H9 (cell line): ENCODE data around the gene ARFIP1. TPM values are rescaled to one million over a fixed set of nuclear protein-coding genes. Genes with fewer than 3 reads are reported as not detected.

ENCODE experiments used
- DNase-seq: peaks from one replicate; pipeline ENCODE4 v3.0.0-alpha.2; 2017
- H2AFZ ChIP-seq: one replicate; pipeline ENCODE4 v1.6.1; 2013; ENCODE audit warnings: mild to moderate bottlenecking, low read length, control low read depth, moderate library complexity
- H2AK5ac ChIP-seq: 2 replicates; pipeline ENCODE4 v1.6.1; 2013; ENCODE audit warnings: low read length, control low read depth, mixed read lengths; ENCODE audit not compliant: insufficient read length
- H2BK120ac ChIP-seq: one replicate; pipeline ENCODE4 v1.6.1; 2013; ENCODE audit warnings: low read depth, mild to moderate bottlenecking, low read length, control low read depth, inconsistent platforms; ENCODE audit not compliant: poor library complexity, severe bottlenecking
- H2BK12ac ChIP-seq: 2 replicates; pipeline ENCODE4 v1.6.1; 2013; ENCODE audit warnings: low read length, control low read depth, mixed read lengths, low read depth; ENCODE audit not compliant: insufficient read length
- H2BK15ac ChIP-seq: 2 replicates; pipeline ENCODE4 v1.6.1; 2013; ENCODE audit warnings: low read depth, low read length, control low read depth
- H2BK20ac ChIP-seq: one replicate; pipeline ENCODE4 v1.6.1; 2013; ENCODE audit warnings: low read depth, mild to moderate bottlenecking, low read length, control low read depth, inconsistent platforms; ENCODE audit not compliant: poor library complexity, severe bottlenecking
- H2BK5ac ChIP-seq: 2 replicates; pipeline ENCODE4 v1.6.1; 2013; ENCODE audit warnings: low read length, control low read depth, mixed read lengths; ENCODE audit not compliant: insufficient read length
- H3K14ac ChIP-seq: 2 replicates; pipeline ENCODE4 v1.6.1; 2013; ENCODE audit warnings: low read length, control low read depth; ENCODE audit not compliant: insufficient read depth
- H3K18ac ChIP-seq: 2 replicates; pipeline ENCODE4 v1.6.1; 2013; ENCODE audit warnings: low read depth, mild to moderate bottlenecking, mixed read lengths, low read length, control low read depth; ENCODE audit not compliant: insufficient read length
- H3K23ac ChIP-seq: 2 replicates; pipeline ENCODE4 v1.6.1; 2013; ENCODE audit warnings: low read length, control low read depth, mixed read lengths, low read depth; ENCODE audit not compliant: insufficient read length
- H3K23me2 ChIP-seq: 2 replicates; pipeline ENCODE4 v1.6.1; 2013; ENCODE audit warnings: low read depth, mild to moderate bottlenecking, mixed read lengths, low read length, control low read depth; ENCODE audit not compliant: insufficient read length, poor library complexity, severe bottlenecking
- H3K27ac ChIP-seq: 2 replicates; pipeline ENCODE4 v1.5.1; 2013; ENCODE audit warnings: low read length, control low read depth, mixed read lengths, low read depth; ENCODE audit not compliant: insufficient read length
- H3K27me3 ChIP-seq: 2 replicates; pipeline ENCODE4 v1.6.1; 2013; ENCODE audit warnings: low read length, control low read depth, inconsistent platforms; ENCODE audit not compliant: insufficient read depth
- H3K4ac ChIP-seq: 2 replicates; pipeline ENCODE4 v1.6.1; 2013; ENCODE audit warnings: low read depth, mild to moderate bottlenecking, control low read depth, inconsistent platforms, low read length, moderate library complexity
- H3K4me1 ChIP-seq: 2 replicates; pipeline ENCODE4 v1.6.1; 2013; ENCODE audit warnings: low read length, control low read depth, inconsistent platforms; ENCODE audit not compliant: insufficient read depth
- H3K4me2 ChIP-seq: 2 replicates; pipeline ENCODE4 v1.6.1; 2013; ENCODE audit warnings: low read length, control low read depth, mixed read lengths; ENCODE audit not compliant: insufficient read length, insufficient read depth
- H3K56ac ChIP-seq: 2 replicates; pipeline ENCODE4 v1.6.1; 2013; ENCODE audit warnings: low read depth, mild to moderate bottlenecking, mixed read lengths, low read length, control low read depth; ENCODE audit not compliant: insufficient read length
- H3K79me1 ChIP-seq: 2 replicates; pipeline ENCODE4 v1.6.1; 2013; ENCODE audit warnings: low read depth, mild to moderate bottlenecking, moderate library complexity, low read length, control low read depth, inconsistent platforms; ENCODE audit not compliant: insufficient read depth, poor library complexity, severe bottlenecking
- H3K79me2 ChIP-seq: 2 replicates; pipeline ENCODE4 v1.6.1; 2013; ENCODE audit warnings: low read length, control low read depth, inconsistent platforms; ENCODE audit not compliant: insufficient read depth
- H3K9ac ChIP-seq: 2 replicates; pipeline ENCODE4 v1.6.1; 2013; ENCODE audit warnings: low read length, control low read depth, mixed read lengths; ENCODE audit not compliant: insufficient read length; ENCODE audit errors: extremely low read depth
- H3K9me3 ChIP-seq: one replicate; pipeline ENCODE4 v1.6.1; 2013; ENCODE audit warnings: low read depth, low read length, inconsistent platforms; ENCODE audit not compliant: control insufficient read depth
- H3T11ph ChIP-seq: one replicate; pipeline ENCODE4 v1.6.1; 2013; ENCODE audit warnings: mild to moderate bottlenecking, low read length, control low read depth, inconsistent platforms
- H4K20me1 ChIP-seq: one replicate; pipeline ENCODE4 v1.6.1; 2013; ENCODE audit not compliant: control insufficient read depth, insufficient read length, insufficient read depth
- H4K5ac ChIP-seq: 2 replicates; pipeline ENCODE4 v1.6.1; 2013; ENCODE audit warnings: low read depth, mild to moderate bottlenecking, mixed read lengths, low read length, control low read depth; ENCODE audit not compliant: insufficient read length
- H4K8ac ChIP-seq: replicated peaks from 2 replicates; pipeline ENCODE4 v1.6.1; 2013; ENCODE audit warnings: low read length, control low read depth, mixed read lengths, low read depth; ENCODE audit not compliant: insufficient read length
- H4K91ac ChIP-seq: 2 replicates; pipeline ENCODE4 v1.6.1; 2013; ENCODE audit warnings: low read depth, mild to moderate bottlenecking, moderate library complexity, mixed read lengths, low read length, control low read depth; ENCODE audit not compliant: insufficient read length
- H3K27ac Mint-ChIP-seq, 3 experiments: 2 replicates in 2 of 3; 3 replicates in 1 of 3; pipeline ENCODE4 v1.8.0; 2020 to 2021; ENCODE audit warnings: mixed read lengths in 3 of 3, mild to moderate bottlenecking in 1 of 3, moderate library complexity in 1 of 3
- H3K27me3 Mint-ChIP-seq: 2 replicates; pipeline ENCODE4 v1.8.0; 2021; ENCODE audit warnings: low read depth, mild to moderate bottlenecking, moderate library complexity, mixed read lengths
- H3K36me3 Mint-ChIP-seq, 3 experiments: 2 replicates in 2 of 3; 3 replicates in 1 of 3; pipeline ENCODE4 v1.8.0; 2020 to 2021; ENCODE audit warnings: low read depth in 3 of 3, mixed read lengths in 3 of 3; ENCODE audit not compliant: insufficient read depth in 1 of 3
- H3K4me1 Mint-ChIP-seq, 2 experiments: 2 replicates each; pipeline ENCODE4 v1.8.0; 2020; ENCODE audit warnings: mixed read lengths in 2 of 2
- H3K4me3 Mint-ChIP-seq, 2 experiments: 2 replicates in 1 of 2; 3 replicates in 1 of 2; pipeline ENCODE4 v1.8.0; 2020 to 2021; ENCODE audit warnings: mild to moderate bottlenecking in 2 of 2, mixed read lengths in 2 of 2, moderate library complexity in 1 of 2
- H3K9me3 Mint-ChIP-seq, 2 experiments: 2 replicates in 1 of 2; 3 replicates in 1 of 2; pipeline ENCODE4 v1.8.0; 2020; ENCODE audit warnings: mild to moderate bottlenecking in 2 of 2, mixed read lengths in 2 of 2, moderate library complexity in 1 of 2
- WGBS: extraction: QIAGEN DNeasy Blood & Tissue Kit; methylation state at CpG from one replicate; pipeline ENCODE4 v1.1.7; 2013; ENCODE audit warnings: missing lambda C conversion rate, low lambda C conversion rate, mixed read lengths; ENCODE audit not compliant: insufficient read length; ENCODE audit errors: extremely low coverage; 5-methylcytosine and 5-hydroxymethylcytosine counted together
- total RNA-seq: library from RNA; stranded (reverse); gene quantifications from 2 replicates; pipeline ENCODE4 v1.2.1, GENCODE V29; 2021
- TF ChIP-seq, protein P1 (sequence below): fragments of 200-600 bp; sonication (generic); conservative IDR thresholded peaks from 3 replicates; pipeline ENCODE4 v1.8.0; 2021; ENCODE audit warnings: antibody characterized with exemption, mild to moderate bottlenecking

The ARFIP1 gene
- total RNA-seq, 1 experiment from 2014 or later = 30.8 TPM

DNA sequence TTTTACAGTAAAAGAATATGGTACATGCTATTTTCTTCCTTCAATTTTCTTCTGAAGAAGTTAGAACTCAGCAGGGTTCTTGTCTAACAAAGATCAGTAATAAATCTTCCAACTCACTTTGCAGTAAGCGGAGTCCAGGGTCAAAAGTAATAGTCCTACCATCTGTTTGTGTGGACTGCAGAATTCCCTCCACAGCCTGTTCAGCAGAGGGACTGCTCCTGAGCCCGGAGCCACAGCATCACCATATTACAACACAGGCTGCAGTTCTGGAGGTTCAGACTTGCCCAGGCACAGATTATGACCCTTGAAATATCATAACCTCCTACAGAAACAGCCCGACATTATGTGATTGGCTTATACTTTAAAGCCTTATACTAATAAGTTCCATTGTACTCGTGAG, 166.7 kb downstream of the ARFIP1 start:
- Mint-ChIP-seq H3K36me3 (peaks cover 24 to 56% (median 42%) of the 10 kb centered on the region in 3 experiments), H3K9me3 (no peaks in the 10 kb centered on the region), H3K27ac (no peak overlapping the region), H3K27me3 (no peaks in the 10 kb centered on the region), H3K4me1 (peaks cover 21 to 26% of the 10 kb centered on the region in 2 experiments), H3K4me3 (no peak overlapping the region)
- H3K4ac ChIP-seq = no peak overlapping the region
- H2AFZ ChIP-seq = no peak overlapping the region
- no peak overlapping the region for H2AK5ac ChIP-seq
- no CpG with 5 or more reads among the region's 4 CpGs for WGBS
- H3K23ac ChIP-seq = no peak overlapping the region
- no peak overlapping the region for H4K5ac ChIP-seq
- peaks cover 25% of the 10 kb centered on the region; the same call in 1 of the 2 replicates for H3K79me2 ChIP-seq
- H3K14ac ChIP-seq = no peak overlapping the region
- no peak overlapping the region for H2BK120ac ChIP-seq
- H4K8ac ChIP-seq = no peak overlapping the region
- H2BK5ac ChIP-seq = no peak overlapping the region
- H3K9ac ChIP-seq = no peak overlapping the region
- H3K56ac ChIP-seq = no peak overlapping the region
- no peak overlapping the region for H4K91ac ChIP-seq
- no peaks in the 10 kb centered on the region for H3K27me3 ChIP-seq
- H2BK20ac ChIP-seq = no peak overlapping the region
- H2BK15ac ChIP-seq = no peak overlapping the region
- H3T11ph ChIP-seq = no peak overlapping the region
- no peak for DNase-seq
- peaks cover 13% of the 10 kb centered on the region; the same call in 1 of the 2 replicates for H3K4me1 ChIP-seq
- H3K9me3 ChIP-seq = no peaks in the 10 kb centered on the region
- H3K27ac ChIP-seq = no peak overlapping the region
- no peaks in the 10 kb centered on the region for H4K20me1 ChIP-seq
- no peak overlapping the region for H3K18ac ChIP-seq
- H3K23me2 ChIP-seq = peaks cover under 1% of the 10 kb centered on the region
- no peak overlapping the region for H3K4me2 ChIP-seq
- TF ChIP-seq, protein P1, sequence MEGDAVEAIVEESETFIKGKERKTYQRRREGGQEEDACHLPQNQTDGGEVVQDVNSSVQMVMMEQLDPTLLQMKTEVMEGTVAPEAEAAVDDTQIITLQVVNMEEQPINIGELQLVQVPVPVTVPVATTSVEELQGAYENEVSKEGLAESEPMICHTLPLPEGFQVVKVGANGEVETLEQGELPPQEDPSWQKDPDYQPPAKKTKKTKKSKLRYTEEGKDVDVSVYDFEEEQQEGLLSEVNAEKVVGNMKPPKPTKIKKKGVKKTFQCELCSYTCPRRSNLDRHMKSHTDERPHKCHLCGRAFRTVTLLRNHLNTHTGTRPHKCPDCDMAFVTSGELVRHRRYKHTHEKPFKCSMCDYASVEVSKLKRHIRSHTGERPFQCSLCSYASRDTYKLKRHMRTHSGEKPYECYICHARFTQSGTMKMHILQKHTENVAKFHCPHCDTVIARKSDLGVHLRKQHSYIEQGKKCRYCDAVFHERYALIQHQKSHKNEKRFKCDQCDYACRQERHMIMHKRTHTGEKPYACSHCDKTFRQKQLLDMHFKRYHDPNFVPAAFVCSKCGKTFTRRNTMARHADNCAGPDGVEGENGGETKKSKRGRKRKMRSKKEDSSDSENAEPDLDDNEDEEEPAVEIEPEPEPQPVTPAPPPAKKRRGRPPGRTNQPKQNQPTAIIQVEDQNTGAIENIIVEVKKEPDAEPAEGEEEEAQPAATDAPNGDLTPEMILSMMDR = no peak
- no peak overlapping the region for H2BK12ac ChIP-seq
- peaks cover 3% of the 10 kb centered on the region for H3K79me1 ChIP-seq
